Astrocyte of the spinal cord (primary cell): ENCODE measurements around the gene MAGI2.
A peak's percentile ranks its signal among the peaks of the same experiment; 100 is the strongest.

Experiments
- DNase-seq: peaks from one replicate; pipeline ENCODE4 v3.0.0; 2011; ENCODE audit warnings: low read depth, low spot score
- H3K4me3 ChIP-seq: 2 replicates; pipeline ENCODE4 v1.5.1; 2011; ENCODE audit warnings: low read depth, mild to moderate bottlenecking, low read length, moderate library complexity
- in situ Hi-C: cut with HindIII; loops from 2 replicates; pipeline ENCODE4 v1.10.0; 2017; ENCODE audit warnings: low sequenced_read_pairs
- TF ChIP-seq, protein P1 (sequence below): IDR thresholded peaks from 2 replicates; pipeline ENCODE4 v1.5.1; 2012; ENCODE audit warnings: low read depth, mild to moderate bottlenecking, low read length, inconsistent platforms

MAGI2 gene

DNA sequence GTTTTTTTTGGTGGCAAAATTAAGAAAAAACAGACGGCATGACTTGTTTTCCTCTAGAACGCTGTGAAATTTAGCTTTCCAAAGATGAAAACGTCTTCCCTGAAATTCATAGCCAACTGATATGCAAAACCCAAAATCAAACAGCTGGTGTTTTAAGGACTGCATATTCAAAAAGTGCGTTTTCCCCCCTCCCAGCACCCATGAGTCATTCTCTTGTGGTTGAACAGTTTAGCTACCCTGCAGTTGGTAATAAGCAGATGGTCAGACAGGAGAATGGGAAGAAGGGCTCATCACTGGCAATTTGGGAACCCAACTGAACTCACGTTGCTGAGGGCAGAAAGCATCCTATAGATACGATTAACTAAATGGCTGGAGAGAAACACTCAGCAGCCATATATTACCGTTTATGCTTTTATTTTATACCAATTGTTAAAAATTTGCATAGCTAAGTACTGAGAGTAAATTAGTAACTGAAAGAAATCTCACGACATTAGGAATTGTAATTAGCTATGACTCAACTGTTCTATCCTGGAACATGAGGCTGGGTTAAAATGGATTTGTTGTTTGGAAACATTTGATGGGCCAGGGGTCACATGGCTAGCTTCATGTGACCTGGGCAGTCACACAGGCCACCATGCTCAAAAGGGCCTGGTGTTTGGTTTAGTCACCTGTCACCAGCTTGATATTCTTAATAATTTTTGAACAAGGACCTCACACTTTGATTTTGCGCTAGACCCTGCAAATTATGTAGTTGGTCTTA, 1311.8 kb downstream of the MAGI2 start:
- H3K4me3 ChIP-seq = no peak overlapping the region
- in situ Hi-C loops = no loop called here
- peak; percentile 65 for DNase-seq
- TF ChIP-seq, protein P1, sequence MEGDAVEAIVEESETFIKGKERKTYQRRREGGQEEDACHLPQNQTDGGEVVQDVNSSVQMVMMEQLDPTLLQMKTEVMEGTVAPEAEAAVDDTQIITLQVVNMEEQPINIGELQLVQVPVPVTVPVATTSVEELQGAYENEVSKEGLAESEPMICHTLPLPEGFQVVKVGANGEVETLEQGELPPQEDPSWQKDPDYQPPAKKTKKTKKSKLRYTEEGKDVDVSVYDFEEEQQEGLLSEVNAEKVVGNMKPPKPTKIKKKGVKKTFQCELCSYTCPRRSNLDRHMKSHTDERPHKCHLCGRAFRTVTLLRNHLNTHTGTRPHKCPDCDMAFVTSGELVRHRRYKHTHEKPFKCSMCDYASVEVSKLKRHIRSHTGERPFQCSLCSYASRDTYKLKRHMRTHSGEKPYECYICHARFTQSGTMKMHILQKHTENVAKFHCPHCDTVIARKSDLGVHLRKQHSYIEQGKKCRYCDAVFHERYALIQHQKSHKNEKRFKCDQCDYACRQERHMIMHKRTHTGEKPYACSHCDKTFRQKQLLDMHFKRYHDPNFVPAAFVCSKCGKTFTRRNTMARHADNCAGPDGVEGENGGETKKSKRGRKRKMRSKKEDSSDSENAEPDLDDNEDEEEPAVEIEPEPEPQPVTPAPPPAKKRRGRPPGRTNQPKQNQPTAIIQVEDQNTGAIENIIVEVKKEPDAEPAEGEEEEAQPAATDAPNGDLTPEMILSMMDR = no peak

DNA sequence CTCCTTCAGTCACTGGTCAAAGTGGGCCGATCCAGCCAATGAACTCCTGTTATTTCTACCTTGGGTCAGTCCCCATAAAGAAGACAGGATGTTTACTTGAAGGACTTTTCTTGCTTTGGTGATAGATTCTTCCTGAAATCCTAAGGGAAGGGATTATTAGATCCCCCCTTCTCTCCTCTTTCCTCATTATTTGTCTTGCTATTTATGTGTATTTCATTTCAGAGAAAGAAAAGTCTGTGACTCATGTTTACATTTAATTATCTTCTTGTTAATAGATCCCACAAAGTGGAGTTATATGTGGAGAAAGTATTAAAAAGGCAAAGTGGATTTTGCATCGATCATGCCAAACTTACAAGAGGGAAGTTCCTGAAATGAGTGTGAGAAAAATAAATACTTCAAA, 1313.4 kb downstream of the MAGI2 start:
- DNase-seq = no peak
- no peak overlapping the region for H3K4me3 ChIP-seq
- in situ Hi-C loops = no loop called here
- TF ChIP-seq, protein P1 = no peak

DNA sequence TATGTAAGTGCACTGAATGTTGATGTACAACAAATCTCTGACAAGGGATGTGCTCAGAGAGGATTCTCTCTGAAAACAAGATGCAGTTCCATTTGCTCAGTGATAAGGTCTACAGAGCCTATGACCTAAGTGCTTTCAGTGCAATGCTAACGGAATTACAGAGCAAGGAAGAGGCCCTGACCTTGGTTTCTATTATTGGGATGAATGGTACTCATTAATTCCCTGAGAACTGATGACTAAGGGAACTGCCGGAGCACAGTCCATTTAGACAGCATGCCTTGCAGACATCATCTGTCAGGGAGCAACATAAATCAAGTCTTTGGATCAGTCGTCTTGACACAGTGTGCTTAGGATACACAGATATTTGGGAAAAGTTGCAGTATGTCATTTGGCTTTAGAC, 1314.1 kb downstream of the MAGI2 start:
- no peak overlapping the region for H3K4me3 ChIP-seq
- peak; percentile 25 for DNase-seq
- TF ChIP-seq, protein P1 = no peak
- in situ Hi-C loops = no loop called here

GRCh38 chr7:78134774-78135173, 1318.7 kb downstream of the MAGI2 start:
- H3K4me3 ChIP-seq = no peak overlapping the region
- TF ChIP-seq, protein P1 = no peak
- in situ Hi-C loops = no loop called here
- DNase-seq = no peak

DNA sequence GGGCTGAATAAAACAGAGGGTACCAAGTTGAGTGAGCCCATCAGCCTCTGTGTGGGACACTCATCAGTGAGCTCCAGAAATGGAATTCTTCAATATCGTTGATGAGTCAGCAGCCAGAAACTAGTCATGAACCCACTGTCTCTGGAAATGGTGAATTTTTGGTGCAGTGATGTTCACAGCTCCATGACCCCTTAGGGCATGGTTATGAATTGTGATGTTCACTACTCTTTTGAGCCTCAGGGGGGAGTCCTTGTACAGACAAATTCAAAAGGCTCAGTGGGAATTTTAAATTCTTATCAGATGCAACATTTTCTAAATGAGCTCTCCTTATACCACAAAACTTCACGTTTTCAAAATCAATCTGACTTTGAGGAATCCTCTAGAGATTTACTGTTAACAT, 1319.2 kb downstream of the MAGI2 start:
- DNase-seq = peak; percentile 53
- H3K4me3 ChIP-seq = no peak overlapping the region
- TF ChIP-seq, protein P1 = peak; percentile 57
- in situ Hi-C loops = no loop called here

DNA sequence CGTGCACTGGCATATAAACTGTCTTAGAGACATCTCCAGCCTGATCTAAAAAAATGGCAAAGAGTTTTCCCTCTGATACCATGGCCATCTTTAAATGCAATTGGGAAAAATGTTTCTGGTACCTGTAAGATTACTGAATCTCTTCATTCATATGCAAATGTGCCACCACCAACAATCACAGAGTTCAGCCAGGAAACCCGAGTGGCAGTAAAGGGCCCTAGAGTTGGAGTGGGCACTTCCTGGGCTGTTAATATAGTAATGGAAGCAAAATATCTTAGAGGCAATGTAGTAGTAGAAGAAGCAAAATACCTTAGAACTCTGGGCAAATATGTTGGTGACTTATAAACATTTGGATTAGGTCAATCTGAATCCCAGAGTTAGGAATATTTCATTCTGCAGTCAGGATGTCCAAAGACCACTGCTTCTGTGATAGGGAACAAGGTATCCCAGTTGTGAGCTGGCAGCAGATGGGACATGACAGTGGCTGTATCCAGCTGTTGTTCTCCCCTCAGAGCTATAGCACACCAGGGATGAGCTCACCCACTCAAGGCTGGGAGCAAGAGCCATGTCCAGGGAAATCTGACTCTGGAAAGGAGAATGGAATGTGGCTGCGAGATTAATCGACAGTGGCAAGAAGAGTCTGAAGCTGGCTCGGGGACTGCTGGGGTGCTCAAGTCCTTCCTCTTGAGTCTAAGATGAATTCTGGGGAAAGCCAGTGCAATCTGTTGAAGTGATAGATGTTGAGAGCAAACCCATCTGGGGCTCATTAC, 1322.8 kb downstream of the MAGI2 start:
- no peak overlapping the region for H3K4me3 ChIP-seq
- TF ChIP-seq, protein P1 = no peak
- DNase-seq = no peak
- in situ Hi-C loops = no loop called here
